HepG2 (cell line): ENCODE measurements around the gene RCHY1. TPM values are rescaled to one million over a fixed set of nuclear protein-coding genes. Genes with fewer than 3 reads are reported as not detected.
A peak's percentile ranks its signal among the peaks of the same experiment; 100 is the strongest.

ENCODE experiments used
- CCAR2 ChIP-seq: fragments of 200-400 bp; formaldehyde crosslinking; optimal IDR thresholded peaks from 2 replicates; pipeline ENCODE3; 2018; ENCODE audit warnings: low read depth, mild to moderate bottlenecking, low read length, moderate library complexity
- EEA1 ChIP-seq: sonication (generic); formaldehyde crosslinking; IDR thresholded peaks from 2 replicates; pipeline ENCODE4 v1.5.1; 2020; ENCODE audit warnings: mild to moderate bottlenecking, missing genetic modification reagents, borderline replicate concordance
- EP300 ChIP-seq, 3 experiments: sonication (generic) in 1 of 3; formaldehyde crosslinking in 1 of 3; IDR thresholded peaks; 2 replicates each; pipeline versions ENCODE4 v1.5.1 to v1.6.1; 2011 to 2020; ENCODE audit warnings: low read depth in 2 of 3, low read length in 2 of 3, borderline replicate concordance in 1 of 3, improper control_type of control experiment in 1 of 3, mild to moderate bottlenecking in 1 of 3, missing genetic modification reagents in 1 of 3, moderate library complexity in 1 of 3
- ETV6 ChIP-seq: sonication (generic); formaldehyde crosslinking; conservative IDR thresholded peaks from 2 replicates; pipeline ENCODE4 v1.4.0; 2020; ENCODE audit warnings: missing genetic modification reagents
- NR1H2 ChIP-seq: sonication (generic); formaldehyde crosslinking; IDR thresholded peaks from 2 replicates; pipeline ENCODE4 v1.8.1; 2022; ENCODE audit warnings: low read depth, missing genetic modification reagents, borderline replicate concordance
- ONECUT2 ChIP-seq: sonication (generic); formaldehyde crosslinking; IDR thresholded peaks from 2 replicates; pipeline ENCODE4 v1.4.0; 2020; ENCODE audit warnings: missing genetic modification reagents
- ZNF143 ChIP-seq: sonication (generic); formaldehyde crosslinking; IDR thresholded peaks from 2 replicates; pipeline ENCODE4 v1.4.0; 2020; ENCODE audit warnings: missing genetic modification reagents
- ZNF207 ChIP-seq: fragments of 450-650 bp; IDR thresholded peaks from 2 replicates; pipeline ENCODE4 v1.6.1; 2016; ENCODE audit warnings: antibody characterized with exemption, borderline replicate concordance
- ZNF274 ChIP-seq: sonication (generic); formaldehyde crosslinking; IDR thresholded peaks from 2 replicates; pipeline ENCODE4 v1.5.1; 2020; ENCODE audit warnings: mild to moderate bottlenecking, missing genetic modification reagents
- ZNF296 ChIP-seq: sonication (generic); formaldehyde crosslinking; conservative IDR thresholded peaks from 2 replicates; pipeline ENCODE4 v1.5.0; 2020; ENCODE audit warnings: mild to moderate bottlenecking, missing genetic modification reagents
- ZNF460 ChIP-seq: sonication (generic); formaldehyde crosslinking; IDR thresholded peaks from 2 replicates; pipeline ENCODE4 v1.5.1; 2020; ENCODE audit warnings: missing genetic modification reagents, mild to moderate bottlenecking, borderline replicate concordance
- ZNF510 ChIP-seq: sonication (generic); formaldehyde crosslinking; IDR thresholded peaks from 2 replicates; pipeline ENCODE4 v1.4.0; 2020; ENCODE audit warnings: low read depth, mild to moderate bottlenecking, missing genetic modification reagents
- ZNF615 ChIP-seq: sonication (generic); formaldehyde crosslinking; IDR thresholded peaks from 2 replicates; pipeline ENCODE4 v1.5.0; 2020; ENCODE audit warnings: mild to moderate bottlenecking, missing genetic modification reagents, borderline replicate concordance
- ZNF619 ChIP-seq: sonication (generic); formaldehyde crosslinking; IDR thresholded peaks from 2 replicates; pipeline ENCODE4 v1.4.0; 2020; ENCODE audit warnings: mild to moderate bottlenecking, missing genetic modification reagents
- polyA plus RNA-seq, 8 experiments: library from polyadenylated mRNA; depleted of rRNA in 3 of 8; stranded (reverse) in 7 of 8; unstranded in 1 of 8; fragments of >200 nt; fragmentation: Illumina TruSeq in 4 of 8; extraction: Trizol in 4 of 8; gene quantifications; 2 replicates each; pipeline versions ENCODE4 v1.2.1 to v1.2.3, GENCODE V29; 2011 to 2016; ENCODE audit warnings: low read depth in 4 of 8, missing spikeins in 1 of 8, mixed read lengths in 1 of 8; ENCODE audit not compliant: insufficient read depth in 1 of 8
- total RNA-seq, 5 experiments: library from RNA; depleted of rRNA; stranded (reverse); fragments of >200 nt; fragmentation: Illumina TruSeq; extraction: Trizol; gene quantifications; 2 replicates each; pipeline ENCODE4 v1.2.3, GENCODE V29; 2016; ENCODE audit warnings: low read depth in 1 of 5
- TF ChIP-seq, protein P1 (sequence below): sonication (generic); formaldehyde crosslinking; IDR thresholded peaks from 2 replicates; pipeline ENCODE4 v1.5.1; 2020; ENCODE audit warnings: missing genetic modification reagents, mild to moderate bottlenecking, borderline replicate concordance
- TF ChIP-seq, protein P2 (sequence below): sonication (generic); formaldehyde crosslinking; IDR thresholded peaks from 2 replicates; pipeline ENCODE4 v1.5.0; 2020; ENCODE audit warnings: mild to moderate bottlenecking, missing genetic modification reagents, borderline replicate concordance
- TF ChIP-seq, protein P3 (sequence below): IDR thresholded peaks from 2 replicates; pipeline ENCODE4 v1.6.1; 2016; ENCODE audit warnings: mild to moderate bottlenecking, missing biosample characterization, missing genetic modification reagents
- TF ChIP-seq, protein P4 (sequence below): sonication (generic); formaldehyde crosslinking; IDR thresholded peaks from 2 replicates; pipeline ENCODE4 v1.4.0; 2020; ENCODE audit warnings: missing genetic modification reagents
- TF ChIP-seq, protein P5 (sequence below), 2 experiments: fragments of 450-650 bp in 1 of 2; sonication (generic) in 1 of 2; formaldehyde crosslinking; IDR thresholded peaks; 2 replicates each; pipeline versions ENCODE4 v1.5.0 to v1.8.0; 2020 to 2022; ENCODE audit warnings: mild to moderate bottlenecking in 1 of 2, missing genetic modification reagents in 1 of 2

The RCHY1 gene
- total and polyA plus RNA-seq, 2 of the 13 experiments (the other 11 are each of a cell fraction or from before 2014, with no cell fraction given): 19.9 to 30.5 TPM

DNA sequence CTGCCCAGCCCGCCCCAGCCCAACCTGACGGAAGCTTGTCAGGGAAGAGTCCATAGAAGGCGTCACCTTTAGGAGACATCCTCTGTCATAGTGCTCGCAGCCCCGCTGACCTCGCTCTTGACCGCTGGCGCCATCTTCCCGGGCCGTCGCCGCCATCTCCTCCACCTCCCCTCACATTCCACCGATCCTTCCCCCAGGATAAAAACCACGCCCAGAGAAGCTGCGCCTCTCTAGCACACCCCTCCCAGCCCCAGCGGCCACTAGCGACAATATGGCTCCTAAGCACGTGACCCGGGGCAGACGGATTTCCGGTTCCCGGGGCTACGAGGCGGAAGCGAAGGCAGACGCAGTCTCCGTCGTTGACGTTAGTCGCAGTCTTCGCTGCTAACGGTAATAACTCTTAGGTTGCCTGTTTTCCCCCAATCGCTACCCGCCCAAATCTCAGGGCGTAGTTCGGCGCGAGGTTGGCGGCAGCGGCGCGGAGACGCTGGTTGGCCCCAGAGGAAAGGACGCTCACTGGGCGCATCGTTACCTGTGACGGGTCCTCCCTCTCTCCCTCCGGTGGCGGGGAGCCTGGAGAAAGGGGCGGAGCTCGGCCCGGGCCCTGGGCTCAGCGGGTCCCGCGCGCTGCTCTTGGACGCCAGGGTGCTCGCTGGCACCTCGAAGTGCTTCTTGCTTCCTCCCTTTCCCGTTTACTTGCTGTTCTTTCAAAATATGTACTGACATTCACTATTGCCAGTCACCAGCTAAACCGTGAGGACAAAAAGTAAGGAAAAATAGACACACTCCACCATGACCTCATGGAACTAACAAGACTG lies at the start of gene RCHY1, which contains the start of gene THAP6 (continued):
- TF ChIP-seq, protein P1, sequence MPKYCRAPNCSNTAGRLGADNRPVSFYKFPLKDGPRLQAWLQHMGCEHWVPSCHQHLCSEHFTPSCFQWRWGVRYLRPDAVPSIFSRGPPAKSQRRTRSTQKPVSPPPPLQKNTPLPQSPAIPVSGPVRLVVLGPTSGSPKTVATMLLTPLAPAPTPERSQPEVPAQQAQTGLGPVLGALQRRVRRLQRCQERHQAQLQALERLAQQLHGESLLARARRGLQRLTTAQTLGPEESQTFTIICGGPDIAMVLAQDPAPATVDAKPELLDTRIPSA (CRISPR knock-in tag): peak; percentile 44; the same call in 1 of the 2 replicates
- TF ChIP-seq ZNF615 (no peak; the same call in 1 of the 2 replicates), ZNF143 (CRISPR knock-in tag) (peak; percentile 74), ZNF274 (CRISPR knock-in tag) (peak; percentile 48; the same call in 1 of the 2 replicates), ONECUT2 (CRISPR knock-in tag) (0 out of 2 replicates have a peak, but pooled peaks have one; percentile 25), CCAR2 (peak; percentile 11), ZNF296 (no peak), ZNF207 (no peak), ZNF460 (CRISPR knock-in tag) (no peak), ZNF510 (CRISPR knock-in tag) (peak; percentile 59; the same call in 1 of the 2 replicates), NR1H2 (CRISPR knock-in tag) (no peak), ETV6 (CRISPR knock-in tag) (no peak; the same call in none of the 2 replicates), ZNF619 (CRISPR knock-in tag) (peak; percentile 68; the same call in 1 of the 2 replicates), EEA1 (CRISPR knock-in tag) (0 out of 2 replicates have a peak, but pooled peaks have one; percentile 36), EP300 (IDR thresholded peaks at IDR 0.05; ENCODE audit: low read depth in 2 of 2, low read length in 2 of 2) (peak in 1 of 2 experiments; percentile 32; a peak in 1 of 4 replicates), EP300 (CRISPR knock-in tag; IDR thresholded peaks at IDR 0.05; ENCODE audit: borderline replicate concordance) (no peak; the same call in 1 of the 2 replicates)
- TF ChIP-seq, protein P2, sequence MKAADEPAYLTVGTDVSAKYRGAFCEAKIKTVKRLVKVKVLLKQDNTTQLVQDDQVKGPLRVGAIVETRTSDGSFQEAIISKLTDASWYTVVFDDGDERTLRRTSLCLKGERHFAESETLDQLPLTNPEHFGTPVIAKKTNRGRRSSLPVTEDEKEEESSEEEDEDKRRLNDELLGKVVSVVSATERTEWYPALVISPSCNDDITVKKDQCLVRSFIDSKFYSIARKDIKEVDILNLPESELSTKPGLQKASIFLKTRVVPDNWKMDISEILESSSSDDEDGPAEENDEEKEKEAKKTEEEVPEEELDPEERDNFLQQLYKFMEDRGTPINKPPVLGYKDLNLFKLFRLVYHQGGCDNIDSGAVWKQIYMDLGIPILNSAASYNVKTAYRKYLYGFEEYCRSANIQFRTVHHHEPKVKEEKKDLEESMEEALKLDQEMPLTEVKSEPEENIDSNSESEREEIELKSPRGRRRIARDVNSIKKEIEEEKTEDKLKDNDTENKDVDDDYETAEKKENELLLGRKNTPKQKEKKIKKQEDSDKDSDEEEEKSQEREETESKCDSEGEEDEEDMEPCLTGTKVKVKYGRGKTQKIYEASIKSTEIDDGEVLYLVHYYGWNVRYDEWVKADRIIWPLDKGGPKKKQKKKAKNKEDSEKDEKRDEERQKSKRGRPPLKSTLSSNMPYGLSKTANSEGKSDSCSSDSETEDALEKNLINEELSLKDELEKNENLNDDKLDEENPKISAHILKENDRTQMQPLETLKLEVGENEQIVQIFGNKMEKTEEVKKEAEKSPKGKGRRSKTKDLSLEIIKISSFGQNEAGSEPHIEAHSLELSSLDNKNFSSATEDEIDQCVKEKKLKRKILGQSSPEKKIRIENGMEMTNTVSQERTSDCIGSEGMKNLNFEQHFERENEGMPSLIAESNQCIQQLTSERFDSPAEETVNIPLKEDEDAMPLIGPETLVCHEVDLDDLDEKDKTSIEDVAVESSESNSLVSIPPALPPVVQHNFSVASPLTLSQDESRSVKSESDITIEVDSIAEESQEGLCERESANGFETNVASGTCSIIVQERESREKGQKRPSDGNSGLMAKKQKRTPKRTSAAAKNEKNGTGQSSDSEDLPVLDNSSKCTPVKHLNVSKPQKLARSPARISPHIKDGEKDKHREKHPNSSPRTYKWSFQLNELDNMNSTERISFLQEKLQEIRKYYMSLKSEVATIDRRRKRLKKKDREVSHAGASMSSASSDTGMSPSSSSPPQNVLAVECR: peak; percentile 99
- TF ChIP-seq, protein P3, sequence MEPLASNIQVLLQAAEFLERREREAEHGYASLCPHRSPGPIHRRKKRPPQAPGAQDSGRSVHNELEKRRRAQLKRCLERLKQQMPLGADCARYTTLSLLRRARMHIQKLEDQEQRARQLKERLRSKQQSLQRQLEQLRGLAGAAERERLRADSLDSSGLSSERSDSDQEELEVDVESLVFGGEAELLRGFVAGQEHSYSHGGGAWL (CRISPR knock-in tag): peak; percentile 55; the same call in 1 of the 2 replicates
- TF ChIP-seq, protein P4, sequence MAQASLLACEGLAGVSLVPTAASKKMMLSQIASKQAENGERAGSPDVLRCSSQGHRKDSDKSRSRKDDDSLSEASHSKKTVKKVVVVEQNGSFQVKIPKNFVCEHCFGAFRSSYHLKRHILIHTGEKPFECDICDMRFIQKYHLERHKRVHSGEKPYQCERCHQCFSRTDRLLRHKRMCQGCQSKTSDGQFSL (CRISPR knock-in tag): 0 out of 2 replicates have a peak, but pooled peaks have one; percentile 57
- TF ChIP-seq, protein P5, sequence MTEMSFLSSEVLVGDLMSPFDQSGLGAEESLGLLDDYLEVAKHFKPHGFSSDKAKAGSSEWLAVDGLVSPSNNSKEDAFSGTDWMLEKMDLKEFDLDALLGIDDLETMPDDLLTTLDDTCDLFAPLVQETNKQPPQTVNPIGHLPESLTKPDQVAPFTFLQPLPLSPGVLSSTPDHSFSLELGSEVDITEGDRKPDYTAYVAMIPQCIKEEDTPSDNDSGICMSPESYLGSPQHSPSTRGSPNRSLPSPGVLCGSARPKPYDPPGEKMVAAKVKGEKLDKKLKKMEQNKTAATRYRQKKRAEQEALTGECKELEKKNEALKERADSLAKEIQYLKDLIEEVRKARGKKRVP (CRISPR knock-in tag; IDR thresholded peaks at IDR 0.05): peak in 1 of 2 experiments; percentile 33; a peak in 1 of 4 replicates
